ENCODE measurements around the gene CCDC78. TPM values are rescaled to one million over a fixed set of nuclear protein-coding genes. Genes with fewer than 3 reads are reported as not detected.

Gene CCDC78
- total and polyA plus RNA-seq, 2 of the 13 experiments (the other 11 are each of a cell fraction or from before 2014, with no cell fraction given), result 0.53 to 1.5 TPM

GRCh38 chr16:707062-707538, 19.1 kb downstream of the CCDC78 start (continued):
- TF ChIP-seq ZNF350 (CRISPR knock-in tag; IDR thresholded peaks at IDR 0.05; ENCODE audit: borderline replicate concordance, low read depth) (no peak), CBX1 (IDR thresholded peaks at IDR 0.05; ENCODE audit: low read depth) (no peak), ZNF577 (CRISPR knock-in tag; IDR thresholded peaks at IDR 0.05; ENCODE audit: borderline replicate concordance, low read depth) (no peak)

- Histone ChIP-seq H3K79me2 (ENCODE audit: insufficient read depth, low read length) (no peaks in the 10 kb centered on the region), H3K4me3 (replicated peaks in 1 of 3; ENCODE audit: insufficient read depth in 1 of 3, low read depth in 2 of 3, low read length in 3 of 3) (no peak overlapping the region), H3K9ac (ENCODE audit: insufficient read depth, low read depth, low read length) (no peak overlapping the region), H3K36me3 (replicated peaks in 1 of 2; ENCODE audit: control insufficient read depth in 1 of 2, insufficient read depth in 2 of 2, low read length in 2 of 2) (no peaks in the 10 kb centered on the region), H2AFZ (ENCODE audit: low read length) (no peak overlapping the region), H3K9me3 (ENCODE audit: low read length) (no peaks in the 10 kb centered on the region), H4K20me1 (ENCODE audit: insufficient read depth, low read length) (no peaks in the 10 kb centered on the region), H3K27ac (ENCODE audit: extremely low read length, insufficient read depth, low read length) (no peak overlapping the region), H3K4me1 (ENCODE audit: insufficient read depth, low read length) (no peaks in the 10 kb centered on the region), H3K4me2 (ENCODE audit: low read depth, low read length) (no peak overlapping the region), H3K27me3 (ENCODE audit: control insufficient read depth in 1 of 2, insufficient read depth in 2 of 2, low read length in 2 of 2) (peaks cover 27 to 86% of the 10 kb centered on the region in 2 experiments; a peak in 4 of 5 replicates)
- no peak for ATAC-seq
- POLR2A ChIA-PET, result interaction anchor here (1.4 kb wide), 1 partner anchor 11 kb away, joined by 4 read pairs; no protein-coding TSS in a partner anchor
- no peak for FAIRE-seq
- no peak for TF ChIP-seq ZNF552 (CRISPR knock-in tag; IDR thresholded peaks at IDR 0.05; ENCODE audit: borderline replicate concordance)
- TF ChIP-seq ZNF615 (CRISPR knock-in tag; IDR thresholded peaks at IDR 0.05; ENCODE audit: borderline replicate concordance), result no peak
- 0 out of 2 replicates have a peak, but pooled peaks have one; percentile 73 for TF ChIP-seq EZH2 (conservative IDR thresholded peaks at IDR 0.05; ENCODE audit: low read depth, low read length)
- in situ Hi-C loops (cut with HindIII; ENCODE audit: extremely low pct_ligation_motif_present, low pct_unique_long_range_greater_than_20kb), result no loop called here
- no TSS peak for BruUV-seq (replicated peaks)
- WGBS (ENCODE audit: low lambda C conversion rate), result 20% methylated on average over 7 of the region's 49 CpGs
- no peak for DNase-seq (ENCODE audit: low spot score)
- CTCF ChIA-PET (ENCODE audit: low intra/inter-chr PET ratio, low total read pairs), result no interaction called here
- intact Hi-C loops (cut with micrococcal nuclease; ENCODE audit: unreplicated experiment), result no loop called here
Observed at GRCh38 chr16:706189-707061, 19.8 kb downstream of the CCDC78 start.
